Fibroblast of lung (primary cell): Measurements from ENCODE around the gene KCNMA1. TPM values are rescaled to one million over a fixed set of nuclear protein-coding genes. Genes with fewer than 3 reads are reported as not detected.

Experiments
- DNase-seq, 2 donors: peaks; one replicate each; pipeline versions ENCODE4 v3.0.0 to v3.0.0-alpha.2; 2010; ENCODE audit warnings: low read depth in 2 of 2
- H2AFZ ChIP-seq: 2 replicates; pipeline ENCODE4 v1.5.1; 2012; ENCODE audit warnings: low read length, control low read depth, inconsistent platforms
- H3K27ac ChIP-seq: 2 replicates; pipeline ENCODE4 v1.5.1; 2011; ENCODE audit warnings: low read length, control low read depth; ENCODE audit not compliant: insufficient read depth
- H3K27me3 ChIP-seq: 2 replicates; pipeline ENCODE4 v1.5.1; 2011; ENCODE audit warnings: mild to moderate bottlenecking, low read length; ENCODE audit not compliant: control insufficient read depth, insufficient read depth
- H3K36me3 ChIP-seq: 2 replicates; pipeline ENCODE4 v1.5.1; 2011; ENCODE audit warnings: low read length; ENCODE audit not compliant: control insufficient read depth, insufficient read depth
- H3K4me1 ChIP-seq: 2 replicates; pipeline ENCODE4 v1.5.1; 2011; ENCODE audit warnings: low read length; ENCODE audit not compliant: control insufficient read depth, insufficient read depth; ENCODE audit errors: extremely low read depth
- H3K4me2 ChIP-seq: 2 replicates; pipeline ENCODE4 v1.5.1; 2011; ENCODE audit warnings: low read length, control low read depth; ENCODE audit not compliant: insufficient read depth; ENCODE audit errors: extremely low read depth
- H3K4me3 ChIP-seq, 4 experiments: fragments of 200-600 bp in 1 of 4; sonication (generic) in 1 of 4; replicated peaks in 1 of 4; 2 replicates each; pipeline ENCODE4 v1.5.1; 2011 to 2016; ENCODE audit warnings: low read length in 4 of 4, low read depth in 3 of 4, mild to moderate bottlenecking in 3 of 4, control low read depth in 2 of 4, inconsistent platforms in 1 of 4, mixed read lengths in 1 of 4; ENCODE audit not compliant: insufficient read depth in 1 of 4; ENCODE audit errors: control extremely low read depth in 1 of 4
- H3K79me2 ChIP-seq: 2 replicates; pipeline ENCODE4 v1.5.1; 2012; ENCODE audit warnings: mild to moderate bottlenecking, low read length, inconsistent platforms; ENCODE audit not compliant: control insufficient read depth, insufficient read depth
- H3K9ac ChIP-seq: 2 replicates; pipeline ENCODE4 v1.5.1; 2011; ENCODE audit warnings: mild to moderate bottlenecking, low read length, control low read depth; ENCODE audit not compliant: insufficient read depth
- H3K9me3 ChIP-seq: 2 replicates; pipeline ENCODE4 v1.5.1; 2012; ENCODE audit warnings: low read depth, low read length; ENCODE audit not compliant: control insufficient read depth, insufficient read depth
- H4K20me1 ChIP-seq: 2 replicates; pipeline ENCODE4 v1.5.1; 2011; ENCODE audit warnings: low read length; ENCODE audit not compliant: control insufficient read depth, insufficient read depth; ENCODE audit errors: extremely low read depth
- CTCF ChIP-seq, 2 donors: IDR thresholded peaks in 1 of 2; conservative IDR thresholded peaks in 1 of 2; 1 replicate in 1 of 2; 2 replicates in 1 of 2; pipeline ENCODE4 v1.5.1; 2011 to 2012; ENCODE audit warnings: low read length in 2 of 2, control low read depth in 1 of 2, inconsistent platforms in 1 of 2, low read depth in 1 of 2, mild to moderate bottlenecking in 1 of 2
- EZH2 ChIP-seq: IDR thresholded peaks from 2 replicates; pipeline ENCODE4 v1.5.1; 2012; ENCODE audit warnings: low read length, control low read depth, mild to moderate bottlenecking; ENCODE audit errors: missing control alignments
- polyA plus RNA-seq, 2 donors: library from polyadenylated mRNA; depleted of rRNA in 1 of 2; stranded (reverse) in 1 of 2; unstranded in 1 of 2; fragments of >200 nt; gene quantifications; 2 replicates each; pipeline ENCODE4 v1.2.1, GENCODE V29; 2011 to 2012; ENCODE audit warnings: missing spikeins in 1 of 2
- total RNA-seq: library from RNA; depleted of rRNA; stranded (reverse); fragments of >200 nt; gene quantifications from 2 replicates; pipeline ENCODE4 v1.2.1, GENCODE V29; 2014

The KCNMA1 gene
- total and polyA plus RNA-seq, 2 donors (not counting 1 experiment from before 2014, with no cell fraction given): 31.0 to 138 TPM

GRCh38 chr10:77639756-77640155 lies 2.1 kb upstream of the KCNMA1 start:
- Histone ChIP-seq H2AFZ (no peak overlapping the region), H4K20me1 (no peaks in the 10 kb centered on the region), H3K4me1 (peaks cover 4% of the 10 kb centered on the region), H3K27me3 (no peaks in the 10 kb centered on the region), H3K4me3 (no peak overlapping the region), H3K79me2 (peaks cover 22% of the 10 kb centered on the region), H3K4me2 (no peak overlapping the region), H3K36me3 (no peaks in the 10 kb centered on the region), H3K9me3 (no peaks in the 10 kb centered on the region), H3K27ac (no peak overlapping the region), H3K9ac (no peak overlapping the region)
- DNase-seq: no peak
- no peak for TF ChIP-seq EZH2
- TF ChIP-seq CTCF (conservative IDR thresholded peaks at IDR 0.05 in 1 of 2, IDR thresholded peaks at IDR 0.05 in 1 of 2; ENCODE audit: low read depth in 1 of 2, low read length in 2 of 2): no peak

DNA sequence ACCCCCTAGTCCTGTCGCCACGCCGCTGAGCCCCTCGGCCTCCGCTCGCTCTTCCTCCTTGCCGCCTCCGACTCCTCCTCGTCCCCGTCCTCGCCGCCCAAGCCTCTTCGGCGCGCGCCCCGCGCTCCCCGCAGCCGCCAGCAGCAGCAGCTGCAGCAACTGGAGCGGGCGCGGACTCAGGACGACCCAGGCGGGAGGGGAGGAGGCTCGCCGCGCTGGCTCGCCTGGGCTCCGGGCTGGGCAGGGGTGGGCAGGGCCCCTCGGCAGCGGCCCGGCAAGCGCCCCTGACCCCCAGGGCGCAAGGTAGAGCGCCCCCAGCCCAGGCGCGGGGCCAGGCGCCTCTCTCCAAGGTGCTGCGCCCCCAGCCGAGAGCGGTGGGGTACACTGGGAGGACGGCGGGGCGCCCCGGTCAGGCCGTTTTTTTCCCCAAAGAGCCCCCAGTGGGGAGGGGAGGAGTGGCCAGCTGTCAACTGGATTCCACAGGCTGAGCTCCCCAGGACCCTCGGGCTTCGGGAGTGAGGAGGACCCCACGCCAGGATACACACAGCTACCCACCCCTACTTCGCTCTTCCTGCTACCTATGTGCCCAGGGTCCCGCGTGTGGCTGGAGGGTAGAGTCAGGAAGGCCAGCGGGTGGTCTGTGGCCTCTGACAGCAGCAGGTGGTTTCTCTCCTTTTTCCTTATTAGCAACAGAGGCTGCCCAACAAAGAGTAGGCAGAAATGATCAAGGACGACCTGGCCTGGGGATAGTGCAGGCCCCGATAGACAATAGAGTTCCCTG lies 903 bp upstream of the KCNMA1 start:
- no peaks in the 10 kb centered on the region for H4K20me1 ChIP-seq
- no peaks in the 10 kb centered on the region for H3K9me3 ChIP-seq
- no peak for TF ChIP-seq CTCF (conservative IDR thresholded peaks at IDR 0.05 in 1 of 2, IDR thresholded peaks at IDR 0.05 in 1 of 2; ENCODE audit: low read depth in 1 of 2, low read length in 2 of 2)
- TF ChIP-seq EZH2: no peak
- peak overlapping the region; percentile 21 to 63 (median 42) for H3K4me3 ChIP-seq
- H3K79me2 ChIP-seq: peaks cover 31% of the 10 kb centered on the region
- no peaks in the 10 kb centered on the region for H3K36me3 ChIP-seq
- no peak overlapping the region for H3K9ac ChIP-seq
- no peak overlapping the region for H2AFZ ChIP-seq
- peak; percentile 61 to 74 for DNase-seq
- H3K27ac ChIP-seq: no peak overlapping the region
- H3K4me1 ChIP-seq: peaks cover 4% of the 10 kb centered on the region
- peak overlapping the region; percentile 72 for H3K4me2 ChIP-seq
- H3K27me3 ChIP-seq: no peaks in the 10 kb centered on the region

GRCh38 chr10:77636967-77637531 lies 559 bp downstream of the KCNMA1 start:
- H3K9ac ChIP-seq: peak overlapping the region; percentile 55
- H3K27me3 ChIP-seq: no peaks in the 10 kb centered on the region
- H3K9me3 ChIP-seq: no peaks in the 10 kb centered on the region
- H3K79me2 ChIP-seq: peaks cover 41% of the 10 kb centered on the region
- H2AFZ ChIP-seq: peak overlapping the region; percentile 85
- TF ChIP-seq CTCF (conservative IDR thresholded peaks at IDR 0.05 in 1 of 2, IDR thresholded peaks at IDR 0.05 in 1 of 2; ENCODE audit: low read depth in 1 of 2, low read length in 2 of 2) (no peak), EZH2 (no peak)
- no peaks in the 10 kb centered on the region for H3K36me3 ChIP-seq
- no peaks in the 10 kb centered on the region for H4K20me1 ChIP-seq
- H3K4me3 ChIP-seq: peak overlapping the region; percentile 76 to 89 (median 85)
- DNase-seq: peak in 1 of 2 donors; percentile 25
- H3K4me2 ChIP-seq: peak overlapping the region; percentile 91
- peaks cover 4% of the 10 kb centered on the region for H3K4me1 ChIP-seq
- H3K27ac ChIP-seq: peak overlapping the region; percentile 48
